ENCODE measurements around the gene PTPRD. TPM values are rescaled to one million over a fixed set of nuclear protein-coding genes. Genes with fewer than 3 reads are reported as not detected.

PTPRD gene
- total and polyA plus RNA-seq, 2 experiments from 2014 or later: 11.5 to 58.0 TPM

DNA sequence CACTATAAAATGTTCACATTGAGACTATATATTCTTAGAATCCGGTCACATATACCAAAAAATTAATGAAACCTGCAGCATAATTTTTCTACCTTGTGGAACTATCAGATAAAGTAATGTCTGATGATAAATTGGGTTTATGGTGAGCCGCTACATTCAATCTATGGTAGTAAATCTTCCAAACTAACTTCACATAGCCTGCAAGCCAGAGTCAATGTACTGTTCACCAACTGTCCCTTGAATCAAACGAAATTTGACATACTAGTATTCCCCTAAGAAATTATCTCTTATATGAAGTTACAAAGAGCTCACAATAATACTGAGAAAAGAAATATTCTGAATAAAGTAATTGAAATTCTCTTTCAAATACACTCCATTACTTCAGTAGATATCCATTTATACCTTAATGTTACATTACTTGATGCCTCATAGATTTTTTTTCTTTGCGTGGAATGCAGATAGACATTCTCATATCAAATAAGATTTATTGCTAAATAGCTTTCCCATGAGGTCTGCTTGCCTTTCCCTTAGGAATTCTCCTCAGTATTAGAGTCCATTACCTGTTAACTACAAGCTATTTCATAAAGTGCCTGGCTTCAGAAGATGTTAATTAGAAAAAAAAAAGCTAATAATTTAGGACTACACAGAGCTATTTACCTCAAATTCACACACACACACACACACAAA lies 169.5 kb downstream of the PTPRD start:
- H3K4me3 Mint-ChIP-seq: no peak overlapping the region
- no peak for ATAC-seq

More for the DNA sequence above, 169.5 kb downstream of the PTPRD start:
- Histone ChIP-seq H3K27me3 (ENCODE audit: insufficient read depth) (no peaks in the 10 kb centered on the region), H3K79me2 (replicated peaks; ENCODE audit: insufficient read depth) (no peaks in the 10 kb centered on the region), H2AFZ (no peak overlapping the region), H4K20me1 (replicated peaks; ENCODE audit: insufficient read depth) (no peaks in the 10 kb centered on the region), H3K4me2 (no peak overlapping the region), H3K4me1 (ENCODE audit: insufficient read depth) (peaks cover 14% of the 10 kb centered on the region), H3K4me3 (no peak overlapping the region), H3K27ac (ENCODE audit: low read depth) (no peak overlapping the region), H3F3A (replicated peaks; ENCODE audit: low read depth) (no peaks in the 10 kb centered on the region), H3K9me2 (ENCODE audit: insufficient read depth) (no peaks in the 10 kb centered on the region), H3K36me3 (ENCODE audit: insufficient read depth) (no peaks in the 10 kb centered on the region)
- peaks cover 36% of the 10 kb centered on the region for H3K4me1 Mint-ChIP-seq
- no peaks in the 10 kb centered on the region for H3K9me3 Mint-ChIP-seq
- DNase-seq (ENCODE audit: low spot score): no peak
- H3K27me3 Mint-ChIP-seq (ENCODE audit: insufficient read depth, low read depth, poor library complexity): no peaks in the 10 kb centered on the region
- TF ChIP-seq EZH2phosphoT487 (IDR thresholded peaks at IDR 0.05; ENCODE audit: unreplicated experiment): no peak
- TF ChIP-seq POLR2AphosphoS5 (IDR thresholded peaks at IDR 0.05; ENCODE audit: low read depth): no peak
- TF ChIP-seq, protein P1, sequence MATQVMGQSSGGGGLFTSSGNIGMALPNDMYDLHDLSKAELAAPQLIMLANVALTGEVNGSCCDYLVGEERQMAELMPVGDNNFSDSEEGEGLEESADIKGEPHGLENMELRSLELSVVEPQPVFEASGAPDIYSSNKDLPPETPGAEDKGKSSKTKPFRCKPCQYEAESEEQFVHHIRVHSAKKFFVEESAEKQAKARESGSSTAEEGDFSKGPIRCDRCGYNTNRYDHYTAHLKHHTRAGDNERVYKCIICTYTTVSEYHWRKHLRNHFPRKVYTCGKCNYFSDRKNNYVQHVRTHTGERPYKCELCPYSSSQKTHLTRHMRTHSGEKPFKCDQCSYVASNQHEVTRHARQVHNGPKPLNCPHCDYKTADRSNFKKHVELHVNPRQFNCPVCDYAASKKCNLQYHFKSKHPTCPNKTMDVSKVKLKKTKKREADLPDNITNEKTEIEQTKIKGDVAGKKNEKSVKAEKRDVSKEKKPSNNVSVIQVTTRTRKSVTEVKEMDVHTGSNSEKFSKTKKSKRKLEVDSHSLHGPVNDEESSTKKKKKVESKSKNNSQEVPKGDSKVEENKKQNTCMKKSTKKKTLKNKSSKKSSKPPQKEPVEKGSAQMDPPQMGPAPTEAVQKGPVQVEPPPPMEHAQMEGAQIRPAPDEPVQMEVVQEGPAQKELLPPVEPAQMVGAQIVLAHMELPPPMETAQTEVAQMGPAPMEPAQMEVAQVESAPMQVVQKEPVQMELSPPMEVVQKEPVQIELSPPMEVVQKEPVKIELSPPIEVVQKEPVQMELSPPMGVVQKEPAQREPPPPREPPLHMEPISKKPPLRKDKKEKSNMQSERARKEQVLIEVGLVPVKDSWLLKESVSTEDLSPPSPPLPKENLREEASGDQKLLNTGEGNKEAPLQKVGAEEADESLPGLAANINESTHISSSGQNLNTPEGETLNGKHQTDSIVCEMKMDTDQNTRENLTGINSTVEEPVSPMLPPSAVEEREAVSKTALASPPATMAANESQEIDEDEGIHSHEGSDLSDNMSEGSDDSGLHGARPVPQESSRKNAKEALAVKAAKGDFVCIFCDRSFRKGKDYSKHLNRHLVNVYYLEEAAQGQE (IDR thresholded peaks at IDR 0.05; ENCODE audit: unreplicated experiment): no peak
- TF ChIP-seq, protein P2, sequence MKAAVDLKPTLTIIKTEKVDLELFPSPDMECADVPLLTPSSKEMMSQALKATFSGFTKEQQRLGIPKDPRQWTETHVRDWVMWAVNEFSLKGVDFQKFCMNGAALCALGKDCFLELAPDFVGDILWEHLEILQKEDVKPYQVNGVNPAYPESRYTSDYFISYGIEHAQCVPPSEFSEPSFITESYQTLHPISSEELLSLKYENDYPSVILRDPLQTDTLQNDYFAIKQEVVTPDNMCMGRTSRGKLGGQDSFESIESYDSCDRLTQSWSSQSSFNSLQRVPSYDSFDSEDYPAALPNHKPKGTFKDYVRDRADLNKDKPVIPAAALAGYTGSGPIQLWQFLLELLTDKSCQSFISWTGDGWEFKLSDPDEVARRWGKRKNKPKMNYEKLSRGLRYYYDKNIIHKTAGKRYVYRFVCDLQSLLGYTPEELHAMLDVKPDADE (IDR thresholded peaks at IDR 0.05): no peak
- TF ChIP-seq, protein P3, sequence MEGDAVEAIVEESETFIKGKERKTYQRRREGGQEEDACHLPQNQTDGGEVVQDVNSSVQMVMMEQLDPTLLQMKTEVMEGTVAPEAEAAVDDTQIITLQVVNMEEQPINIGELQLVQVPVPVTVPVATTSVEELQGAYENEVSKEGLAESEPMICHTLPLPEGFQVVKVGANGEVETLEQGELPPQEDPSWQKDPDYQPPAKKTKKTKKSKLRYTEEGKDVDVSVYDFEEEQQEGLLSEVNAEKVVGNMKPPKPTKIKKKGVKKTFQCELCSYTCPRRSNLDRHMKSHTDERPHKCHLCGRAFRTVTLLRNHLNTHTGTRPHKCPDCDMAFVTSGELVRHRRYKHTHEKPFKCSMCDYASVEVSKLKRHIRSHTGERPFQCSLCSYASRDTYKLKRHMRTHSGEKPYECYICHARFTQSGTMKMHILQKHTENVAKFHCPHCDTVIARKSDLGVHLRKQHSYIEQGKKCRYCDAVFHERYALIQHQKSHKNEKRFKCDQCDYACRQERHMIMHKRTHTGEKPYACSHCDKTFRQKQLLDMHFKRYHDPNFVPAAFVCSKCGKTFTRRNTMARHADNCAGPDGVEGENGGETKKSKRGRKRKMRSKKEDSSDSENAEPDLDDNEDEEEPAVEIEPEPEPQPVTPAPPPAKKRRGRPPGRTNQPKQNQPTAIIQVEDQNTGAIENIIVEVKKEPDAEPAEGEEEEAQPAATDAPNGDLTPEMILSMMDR (conservative IDR thresholded peaks at IDR 0.05; ENCODE audit: low read depth in 2 of 2): no peak
- TF ChIP-seq CREB1 (CRISPR knock-in tag; IDR thresholded peaks at IDR 0.05; ENCODE audit: low read depth): no peak
- TF ChIP-seq JUNB (IDR thresholded peaks at IDR 0.05; ENCODE audit: unreplicated experiment): no peak
- TF ChIP-seq, protein P4, sequence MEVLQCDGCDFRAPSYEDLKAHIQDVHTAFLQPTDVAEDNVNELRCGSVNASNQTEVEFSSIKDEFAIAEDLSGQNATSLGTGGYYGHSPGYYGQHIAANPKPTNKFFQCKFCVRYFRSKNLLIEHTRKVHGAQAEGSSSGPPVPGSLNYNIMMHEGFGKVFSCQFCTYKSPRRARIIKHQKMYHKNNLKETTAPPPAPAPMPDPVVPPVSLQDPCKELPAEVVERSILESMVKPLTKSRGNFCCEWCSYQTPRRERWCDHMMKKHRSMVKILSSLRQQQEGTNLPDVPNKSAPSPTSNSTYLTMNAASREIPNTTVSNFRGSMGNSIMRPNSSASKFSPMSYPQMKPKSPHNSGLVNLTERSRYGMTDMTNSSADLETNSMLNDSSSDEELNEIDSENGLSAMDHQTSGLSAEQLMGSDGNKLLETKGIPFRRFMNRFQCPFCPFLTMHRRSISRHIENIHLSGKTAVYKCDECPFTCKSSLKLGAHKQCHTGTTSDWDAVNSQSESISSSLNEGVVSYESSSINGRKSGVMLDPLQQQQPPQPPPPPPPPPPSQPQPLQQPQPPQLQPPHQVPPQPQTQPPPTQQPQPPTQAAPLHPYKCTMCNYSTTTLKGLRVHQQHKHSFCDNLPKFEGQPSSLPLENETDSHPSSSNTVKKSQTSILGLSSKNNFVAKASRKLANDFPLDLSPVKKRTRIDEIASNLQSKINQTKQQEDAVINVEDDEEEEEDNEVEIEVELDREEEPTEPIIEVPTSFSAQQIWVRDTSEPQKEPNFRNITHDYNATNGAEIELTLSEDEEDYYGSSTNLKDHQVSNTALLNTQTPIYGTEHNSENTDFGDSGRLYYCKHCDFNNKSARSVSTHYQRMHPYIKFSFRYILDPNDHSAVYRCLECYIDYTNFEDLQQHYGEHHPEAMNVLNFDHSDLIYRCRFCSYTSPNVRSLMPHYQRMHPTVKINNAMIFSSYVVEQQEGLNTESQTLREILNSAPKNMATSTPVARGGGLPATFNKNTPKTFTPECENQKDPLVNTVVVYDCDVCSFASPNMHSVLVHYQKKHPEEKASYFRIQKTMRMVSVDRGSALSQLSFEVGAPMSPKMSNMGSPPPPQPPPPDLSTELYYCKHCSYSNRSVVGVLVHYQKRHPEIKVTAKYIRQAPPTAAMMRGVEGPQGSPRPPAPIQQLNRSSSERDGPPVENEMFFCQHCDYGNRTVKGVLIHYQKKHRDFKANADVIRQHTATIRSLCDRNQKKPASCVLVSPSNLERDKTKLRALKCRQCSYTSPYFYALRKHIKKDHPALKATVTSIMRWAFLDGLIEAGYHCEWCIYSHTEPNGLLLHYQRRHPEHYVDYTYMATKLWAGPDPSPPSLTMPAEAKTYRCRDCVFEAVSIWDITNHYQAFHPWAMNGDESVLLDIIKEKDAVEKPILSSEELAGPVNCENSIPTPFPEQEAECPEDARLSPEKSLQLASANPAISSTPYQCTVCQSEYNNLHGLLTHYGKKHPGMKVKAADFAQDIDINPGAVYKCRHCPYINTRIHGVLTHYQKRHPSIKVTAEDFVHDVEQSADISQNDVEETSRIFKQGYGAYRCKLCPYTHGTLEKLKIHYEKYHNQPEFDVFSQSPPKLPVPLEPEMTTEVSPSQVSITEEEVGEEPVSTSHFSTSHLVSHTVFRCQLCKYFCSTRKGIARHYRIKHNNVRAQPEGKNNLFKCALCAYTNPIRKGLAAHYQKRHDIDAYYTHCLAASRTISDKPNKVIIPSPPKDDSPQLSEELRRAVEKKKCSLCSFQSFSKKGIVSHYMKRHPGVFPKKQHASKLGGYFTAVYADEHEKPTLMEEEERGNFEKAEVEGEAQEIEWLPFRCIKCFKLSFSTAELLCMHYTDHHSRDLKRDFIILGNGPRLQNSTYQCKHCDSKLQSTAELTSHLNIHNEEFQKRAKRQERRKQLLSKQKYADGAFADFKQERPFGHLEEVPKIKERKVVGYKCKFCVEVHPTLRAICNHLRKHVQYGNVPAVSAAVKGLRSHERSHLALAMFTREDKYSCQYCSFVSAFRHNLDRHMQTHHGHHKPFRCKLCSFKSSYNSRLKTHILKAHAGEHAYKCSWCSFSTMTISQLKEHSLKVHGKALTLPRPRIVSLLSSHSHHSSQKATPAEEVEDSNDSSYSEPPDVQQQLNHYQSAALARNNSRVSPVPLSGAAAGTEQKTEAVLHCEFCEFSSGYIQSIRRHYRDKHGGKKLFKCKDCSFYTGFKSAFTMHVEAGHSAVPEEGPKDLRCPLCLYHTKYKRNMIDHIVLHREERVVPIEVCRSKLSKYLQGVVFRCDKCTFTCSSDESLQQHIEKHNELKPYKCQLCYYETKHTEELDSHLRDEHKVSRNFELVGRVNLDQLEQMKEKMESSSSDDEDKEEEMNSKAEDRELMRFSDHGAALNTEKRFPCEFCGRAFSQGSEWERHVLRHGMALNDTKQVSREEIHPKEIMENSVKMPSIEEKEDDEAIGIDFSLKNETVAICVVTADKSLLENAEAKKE (CRISPR knock-in tag; IDR thresholded peaks at IDR 0.05): no peak
- TF ChIP-seq ZNF114 (CRISPR knock-in tag; IDR thresholded peaks at IDR 0.05): no peak
- TF ChIP-seq EZH2 (IDR thresholded peaks at IDR 0.05; ENCODE audit: low read depth, unreplicated experiment): no peak
- TF ChIP-seq STAT1 (IDR thresholded peaks at IDR 0.05; ENCODE audit: unreplicated experiment): no peak
- H3K27ac Mint-ChIP-seq: no peak overlapping the region
- no peaks in the 10 kb centered on the region for H3K36me3 Mint-ChIP-seq (ENCODE audit: low read depth)
